HG03565 (cell line): ENCODE measurements around the gene NACC2.

ENCODE experiments used
- ATAC-seq: cut with Tn5 transposase; IDR thresholded peaks from one replicate; pipeline ENCODE4 v1.9.1; 2021; ENCODE audit warnings: mild to moderate bottlenecking, moderate library complexity; ENCODE audit not compliant: unreplicated experiment

NACC2 gene

GRCh38 chr9:136059321-136059791, 35.7 kb downstream of the NACC2 start:
- no peak for ATAC-seq

DNA sequence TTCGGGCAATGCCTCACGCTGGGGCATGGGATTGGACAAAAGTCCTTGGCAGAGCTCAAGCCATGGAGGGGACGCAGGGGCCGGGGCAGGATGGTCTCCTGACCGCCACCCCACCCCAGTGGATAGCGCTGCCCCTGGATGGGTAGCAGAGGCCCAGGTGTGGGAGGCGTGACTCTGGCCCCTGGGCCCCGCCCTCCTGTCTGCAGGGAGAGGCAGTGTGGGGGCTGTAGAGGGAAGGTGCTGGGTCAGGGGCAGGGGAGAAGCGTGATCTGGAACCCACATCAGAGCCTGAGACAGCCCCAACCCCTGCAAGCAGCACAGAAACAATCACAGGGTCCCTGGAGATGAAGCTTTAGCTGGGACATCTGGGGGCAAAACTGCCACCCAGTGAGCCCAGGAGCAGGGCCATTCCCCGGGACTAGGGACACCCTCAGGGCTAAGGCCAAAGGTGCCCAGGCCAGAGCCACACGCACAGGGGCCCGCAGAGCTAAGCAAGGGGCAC, 36.2 kb downstream of the NACC2 start:
- no peak for ATAC-seq

DNA sequence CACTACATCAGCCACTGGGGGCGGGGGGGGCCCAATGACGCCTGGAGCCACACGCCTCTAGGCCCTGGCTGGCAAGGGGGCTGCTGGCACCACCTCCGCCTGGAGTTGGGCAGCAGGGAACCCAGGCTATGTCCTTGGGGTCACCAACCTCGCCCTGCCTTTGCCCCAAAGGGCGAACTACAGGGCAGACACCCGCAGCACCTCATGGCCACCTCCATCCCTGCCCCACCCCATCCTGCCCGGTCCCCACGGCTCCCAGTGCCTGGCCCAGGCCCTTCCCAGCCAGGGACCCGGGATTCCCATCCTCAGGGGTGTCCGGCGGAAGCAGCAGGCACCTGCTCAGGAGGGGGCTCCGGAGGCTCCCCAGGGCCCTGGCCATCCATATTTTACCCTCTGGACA, 37.0 kb downstream of the NACC2 start:
- ATAC-seq: no peak

DNA sequence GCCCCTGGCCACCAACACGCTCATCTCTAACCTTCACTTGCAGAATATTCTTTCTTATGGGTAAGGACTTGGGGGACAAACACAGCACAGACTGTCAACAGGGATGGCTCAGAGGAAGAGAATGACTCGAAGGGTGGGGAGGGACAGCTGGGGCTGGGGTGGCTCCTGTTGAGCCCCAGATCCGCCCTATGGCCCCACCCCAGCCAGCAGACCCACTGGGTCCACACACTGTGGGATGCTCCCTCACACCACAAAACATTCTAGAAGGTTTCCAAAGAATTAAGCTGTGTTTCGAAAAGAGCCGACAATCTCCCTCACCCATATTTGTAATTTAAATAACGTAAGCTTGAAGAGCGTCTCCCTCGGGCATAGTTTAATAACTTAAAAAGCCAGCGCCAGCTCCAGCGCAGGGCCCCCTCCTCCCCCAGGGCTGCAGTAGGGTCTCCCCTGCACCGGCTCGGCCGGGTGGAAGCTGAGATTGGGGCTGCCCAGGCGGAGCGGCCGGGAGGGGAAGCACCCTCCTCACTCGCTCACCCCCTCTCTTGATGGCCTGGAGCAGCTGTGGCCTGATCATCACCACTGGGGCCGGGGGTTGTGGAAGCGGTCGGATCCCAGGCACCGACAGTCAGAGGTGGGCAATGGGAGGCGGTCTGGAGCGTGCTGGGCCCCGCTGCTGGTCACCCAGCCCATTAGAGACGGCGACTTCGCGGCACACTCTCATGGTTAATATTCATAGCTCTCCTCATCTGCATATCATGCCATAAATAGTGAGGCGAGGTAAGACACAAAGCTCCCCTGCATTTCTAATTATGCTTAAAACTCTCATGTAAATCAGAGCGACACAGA, 37.6 kb downstream of the NACC2 start:
- ATAC-seq: no peak

DNA sequence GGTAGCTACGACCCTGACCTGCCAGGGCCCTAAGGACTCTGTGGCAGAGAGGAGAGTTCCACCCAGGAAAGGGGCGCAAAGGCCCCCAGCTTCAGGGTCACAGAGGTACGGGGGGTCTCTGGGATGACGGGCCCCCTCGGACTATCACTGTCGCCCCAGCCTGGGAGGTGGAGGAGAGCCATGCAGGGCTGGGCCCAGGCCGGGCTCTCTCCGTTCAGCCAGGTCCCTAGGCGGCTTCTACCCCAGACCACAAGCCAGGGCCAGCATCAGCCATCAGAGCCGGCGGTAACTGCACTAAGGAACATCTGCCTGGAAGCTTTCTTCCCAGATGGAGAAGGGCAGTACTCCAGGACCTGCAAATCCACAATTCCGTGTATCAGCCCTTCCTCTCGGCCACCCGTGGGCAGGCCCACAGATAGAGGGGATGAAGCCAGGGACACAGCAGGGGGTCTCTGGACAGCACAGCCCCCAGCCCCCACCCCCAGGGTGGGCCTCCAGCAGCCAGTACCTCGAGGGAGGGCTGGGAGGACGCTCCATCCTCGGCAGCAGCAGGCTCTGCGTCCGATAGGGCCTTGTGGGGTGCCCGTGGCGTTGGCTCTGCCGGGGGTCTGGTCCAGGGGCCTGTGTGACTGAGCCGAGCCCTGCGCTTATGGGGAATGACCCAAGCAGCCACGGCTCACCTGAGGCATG, 38.4 kb downstream of the NACC2 start:
- ATAC-seq: no peak

- ATAC-seq: no peak
Measured at GRCh38 chr9:136055715-136056545, 39.2 kb downstream of the NACC2 start.

GRCh38 chr9:136054798-136055714, 40.0 kb downstream of the NACC2 start:
- ATAC-seq: no peak

GRCh38 chr9:136054146-136054545, 40.9 kb downstream of the NACC2 start:
- no peak for ATAC-seq

DNA sequence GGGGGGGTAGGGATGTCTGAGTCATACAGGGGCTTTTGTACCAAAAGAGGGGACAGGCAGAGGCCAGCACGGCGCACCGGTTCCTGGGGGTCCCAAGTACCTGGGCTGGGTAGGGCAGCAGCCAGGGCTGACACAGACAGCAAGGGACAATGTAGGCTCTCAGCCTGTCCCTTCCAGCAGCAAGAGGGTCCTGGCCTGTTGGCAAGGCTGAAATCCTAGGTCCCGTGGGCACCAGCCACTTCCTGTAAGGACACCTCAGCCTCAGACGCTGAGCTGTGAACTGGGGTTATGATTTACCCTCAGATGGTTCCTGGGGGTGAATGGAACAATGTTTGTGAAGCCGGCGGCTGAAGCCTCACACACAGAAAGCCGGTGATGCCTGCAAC, 41.3 kb downstream of the NACC2 start:
- no peak for ATAC-seq

GRCh38 chr9:136052991-136053756, 41.9 kb downstream of the NACC2 start:
- ATAC-seq: no peak

GRCh38 chr9:136052472-136052880, 42.6 kb downstream of the NACC2 start:
- ATAC-seq: no peak

DNA sequence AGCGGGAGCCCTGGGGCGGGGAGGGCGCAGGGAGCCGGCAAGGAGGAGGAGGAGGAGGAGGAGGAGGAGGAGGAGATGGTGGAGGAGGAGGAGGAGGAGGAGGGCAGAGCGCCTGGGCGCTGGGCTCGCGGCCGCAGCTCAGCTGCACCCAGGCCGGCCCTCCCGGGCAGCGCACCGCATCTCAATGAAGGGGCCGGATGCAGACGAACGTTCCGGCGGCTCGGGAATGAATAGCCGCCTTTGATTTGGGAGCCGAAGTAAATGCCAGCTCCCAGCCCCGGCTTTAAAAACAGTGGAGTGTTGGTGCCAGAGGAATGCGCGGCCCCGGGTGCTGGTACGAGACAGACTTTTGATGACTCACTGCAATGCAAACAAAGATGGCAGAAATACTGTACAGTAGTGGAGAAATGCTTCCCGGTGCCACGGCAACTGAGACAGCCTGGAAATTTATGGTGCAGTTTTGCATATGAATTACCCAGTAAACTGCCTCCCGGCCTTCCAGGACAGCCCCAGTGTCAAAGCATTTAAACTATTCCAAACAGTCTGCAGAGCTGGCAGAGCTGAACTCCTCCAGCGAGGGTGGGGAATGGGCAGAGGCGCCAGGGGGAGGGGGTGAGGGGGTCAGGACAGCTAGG, 43.1 kb downstream of the NACC2 start:
- no peak for ATAC-seq

GRCh38 chr9:136051453-136051836, 43.6 kb downstream of the NACC2 start:
- ATAC-seq: no peak

- no peak for ATAC-seq
Measured at GRCh38 chr9:136050701-136051452, 44.2 kb downstream of the NACC2 start.

GRCh38 chr9:136050266-136050700, 44.8 kb downstream of the NACC2 start:
- ATAC-seq: no peak

- ATAC-seq: no peak
Measured at GRCh38 chr9:136049491-136050265, 45.4 kb downstream of the NACC2 start.
